WTC11 (cell line): ENCODE results near the gene GALNT16. TPM values are rescaled to one million over a fixed set of nuclear protein-coding genes. Genes with fewer than 3 reads are reported as not detected.

Experiments used
- ATAC-seq: fragments of 200-7000 bp; cut with Tn5 transposase; 2 replicates; pipeline ENCODE4 v1.10.0; 2021; ENCODE audit warnings: mild to moderate bottlenecking, moderate library complexity
- CTCF ChIA-PET: fragments of 300-600 bp; sonication (Branson Sonifier 250); formaldehyde crosslinking; loops from one replicate; lab custom pipeline; 2021; ENCODE audit warnings: antibody characterized with exemption; lab: Charles Lee
- POLR2A ChIA-PET: fragments of 350-600 bp; sonication (Branson Sonifier 250); formaldehyde crosslinking; loops from one replicate; lab custom pipeline; 2021; ENCODE audit warnings: antibody characterized with exemption; lab: Charles Lee
- DNase-seq: peaks from one replicate; pipeline ENCODE4 v3.0.0; 2021; ENCODE audit warnings: low spot score
- H3K27ac Mint-ChIP-seq: 2 replicates; pipeline ENCODE4 v1.8.0; 2021; ENCODE audit warnings: mixed read lengths
- H3K27me3 Mint-ChIP-seq: 2 replicates; pipeline ENCODE4 v1.8.0; 2021; ENCODE audit warnings: low read depth, mild to moderate bottlenecking, moderate library complexity, mixed read lengths
- H3K36me3 Mint-ChIP-seq: 2 replicates; pipeline ENCODE4 v1.8.0; 2021; ENCODE audit warnings: mixed read lengths
- H3K4me1 Mint-ChIP-seq: 2 replicates; pipeline ENCODE4 v1.8.0; 2022; ENCODE audit warnings: mixed read lengths
- H3K4me3 Mint-ChIP-seq: 2 replicates; pipeline ENCODE4 v1.8.0; 2021; ENCODE audit warnings: mild to moderate bottlenecking, moderate library complexity, mixed read lengths
- H3K9me3 Mint-ChIP-seq: 2 replicates; pipeline ENCODE4 v1.8.0; 2021; ENCODE audit warnings: mixed read lengths
- ESRRA ChIP-seq: sonication (generic); formaldehyde crosslinking; IDR thresholded peaks from 2 replicates; pipeline ENCODE4 v1.8.1; 2022; ENCODE audit warnings: mild to moderate bottlenecking, missing genetic modification reagents, borderline replicate concordance
- FOXK1 ChIP-seq: sonication (generic); formaldehyde crosslinking; IDR thresholded peaks from 2 replicates; pipeline ENCODE4 v1.8.0; 2022; ENCODE audit warnings: mild to moderate bottlenecking, moderate library complexity, missing genetic modification reagents
- NFYB ChIP-seq: sonication (generic); formaldehyde crosslinking; conservative IDR thresholded peaks from 2 replicates; pipeline ENCODE4 v1.8.0; 2022; ENCODE audit warnings: low read depth, missing genetic modification reagents
- NR1H2 ChIP-seq: sonication (generic); formaldehyde crosslinking; IDR thresholded peaks from 2 replicates; pipeline ENCODE4 v1.9.0; 2021; ENCODE audit warnings: mild to moderate bottlenecking, moderate library complexity, missing genetic modification reagents
- OVOL2 ChIP-seq: fragments of 250-450 bp; sonication (Bioruptor Pico); IDR thresholded peaks from 2 replicates; pipeline ENCODE4 v1.9.0; 2021; ENCODE audit warnings: mild to moderate bottlenecking, borderline replicate concordance
- RORB ChIP-seq: fragments of 250-450 bp; sonication (Bioruptor Pico); IDR thresholded peaks from 2 replicates; pipeline ENCODE4 v1.9.0; 2021; ENCODE audit warnings: mild to moderate bottlenecking
- TEAD1 ChIP-seq: sonication (generic); formaldehyde crosslinking; IDR thresholded peaks from 2 replicates; pipeline ENCODE4 v1.8.0; 2022; ENCODE audit warnings: mild to moderate bottlenecking, missing genetic modification reagents
- ZNF416 ChIP-seq: fragments of 250-450 bp; sonication (Bioruptor Pico); IDR thresholded peaks from 2 replicates; pipeline ENCODE4 v1.9.0; 2021; ENCODE audit warnings: mild to moderate bottlenecking, inconsistent platforms
- total RNA-seq: library from RNA; stranded (reverse); gene quantifications from 3 replicates; pipeline ENCODE4 v1.2.3, GENCODE V29; 2021
- TF ChIP-seq, protein P1 (sequence below): sonication (generic); formaldehyde crosslinking; IDR thresholded peaks from 2 replicates; pipeline ENCODE4 v1.8.0; 2022; ENCODE audit warnings: mild to moderate bottlenecking, missing genetic modification reagents
- TF ChIP-seq, protein P2 (sequence below): sonication (generic); formaldehyde crosslinking; IDR thresholded peaks from 2 replicates; pipeline ENCODE4 v1.8.0; 2022; ENCODE audit warnings: mild to moderate bottlenecking, missing genetic modification reagents
- TF ChIP-seq, protein P3 (sequence below): fragments of 200-600 bp; IDR thresholded peaks from 2 replicates; pipeline ENCODE4 v1.8.0; 2022; ENCODE audit warnings: antibody characterized with exemption
- TF ChIP-seq, protein P4 (sequence below): sonication (generic); formaldehyde crosslinking; IDR thresholded peaks from 2 replicates; pipeline ENCODE4 v1.8.0; 2022; ENCODE audit warnings: mild to moderate bottlenecking, missing genetic modification reagents
- TF ChIP-seq, protein P5 (sequence below): sonication (generic); formaldehyde crosslinking; IDR thresholded peaks from 2 replicates; pipeline ENCODE4 v1.8.1; 2023; ENCODE audit warnings: mild to moderate bottlenecking, missing genetic modification reagents, moderate library complexity
- TF ChIP-seq, protein P6 (sequence below): sonication (generic); formaldehyde crosslinking; IDR thresholded peaks from 2 replicates; pipeline ENCODE4 v1.8.1; 2022; ENCODE audit warnings: mild to moderate bottlenecking, missing genetic modification reagents, moderate library complexity, borderline replicate concordance
- TF ChIP-seq, protein P7 (sequence below): sonication (generic); formaldehyde crosslinking; IDR thresholded peaks from 2 replicates; pipeline ENCODE4 v1.8.1; 2023; ENCODE audit warnings: mild to moderate bottlenecking, missing genetic modification reagents, borderline replicate concordance
- TF ChIP-seq, protein P8 (sequence below): sonication (generic); formaldehyde crosslinking; conservative IDR thresholded peaks from 2 replicates; pipeline ENCODE4 v1.8.1; 2022; ENCODE audit warnings: mild to moderate bottlenecking, missing genetic modification reagents

Gene GALNT16
- total RNA-seq, 1 experiment from 2014 or later = 4.5 TPM

DNA sequence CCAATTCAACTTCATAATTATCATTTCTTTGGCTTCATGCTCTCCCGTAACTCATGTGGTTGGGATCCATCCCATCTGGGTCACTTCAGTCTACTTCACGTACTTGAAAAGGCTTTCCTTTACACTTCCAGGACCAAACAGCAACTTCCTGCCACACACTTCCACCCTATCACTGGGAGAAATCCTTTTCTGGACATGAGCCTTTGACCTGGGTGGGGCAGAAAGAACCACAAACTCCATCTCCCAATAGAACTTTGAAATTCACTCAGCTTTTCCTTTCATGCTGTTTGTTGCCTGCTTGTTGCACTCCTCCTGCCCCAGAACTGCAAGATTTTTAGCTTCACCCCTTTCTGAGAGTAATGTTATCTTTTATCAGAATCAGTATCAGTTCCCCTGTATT lies 18.4 kb upstream of the GALNT16 start (continued):
- TF ChIP-seq NR1H2 = no peak
- TF ChIP-seq, protein P1, sequence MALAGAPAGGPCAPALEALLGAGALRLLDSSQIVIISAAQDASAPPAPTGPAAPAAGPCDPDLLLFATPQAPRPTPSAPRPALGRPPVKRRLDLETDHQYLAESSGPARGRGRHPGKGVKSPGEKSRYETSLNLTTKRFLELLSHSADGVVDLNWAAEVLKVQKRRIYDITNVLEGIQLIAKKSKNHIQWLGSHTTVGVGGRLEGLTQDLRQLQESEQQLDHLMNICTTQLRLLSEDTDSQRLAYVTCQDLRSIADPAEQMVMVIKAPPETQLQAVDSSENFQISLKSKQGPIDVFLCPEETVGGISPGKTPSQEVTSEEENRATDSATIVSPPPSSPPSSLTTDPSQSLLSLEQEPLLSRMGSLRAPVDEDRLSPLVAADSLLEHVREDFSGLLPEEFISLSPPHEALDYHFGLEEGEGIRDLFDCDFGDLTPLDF (CRISPR knock-in tag) = no peak
- TF ChIP-seq ZNF416 (CRISPR knock-in tag) = no peak
- TF ChIP-seq, protein P2, sequence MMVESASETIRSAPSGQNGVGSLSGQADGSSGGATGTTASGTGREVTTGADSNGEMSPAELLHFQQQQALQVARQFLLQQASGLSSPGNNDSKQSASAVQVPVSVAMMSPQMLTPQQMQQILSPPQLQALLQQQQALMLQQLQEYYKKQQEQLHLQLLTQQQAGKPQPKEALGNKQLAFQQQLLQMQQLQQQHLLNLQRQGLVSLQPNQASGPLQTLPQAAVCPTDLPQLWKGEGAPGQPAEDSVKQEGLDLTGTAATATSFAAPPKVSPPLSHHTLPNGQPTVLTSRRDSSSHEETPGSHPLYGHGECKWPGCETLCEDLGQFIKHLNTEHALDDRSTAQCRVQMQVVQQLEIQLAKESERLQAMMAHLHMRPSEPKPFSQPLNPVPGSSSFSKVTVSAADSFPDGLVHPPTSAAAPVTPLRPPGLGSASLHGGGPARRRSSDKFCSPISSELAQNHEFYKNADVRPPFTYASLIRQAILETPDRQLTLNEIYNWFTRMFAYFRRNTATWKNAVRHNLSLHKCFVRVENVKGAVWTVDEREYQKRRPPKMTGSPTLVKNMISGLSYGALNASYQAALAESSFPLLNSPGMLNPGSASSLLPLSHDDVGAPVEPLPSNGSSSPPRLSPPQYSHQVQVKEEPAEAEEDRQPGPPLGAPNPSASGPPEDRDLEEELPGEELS = no peak
- no peak for TF ChIP-seq RORB (CRISPR knock-in tag)

DNA sequence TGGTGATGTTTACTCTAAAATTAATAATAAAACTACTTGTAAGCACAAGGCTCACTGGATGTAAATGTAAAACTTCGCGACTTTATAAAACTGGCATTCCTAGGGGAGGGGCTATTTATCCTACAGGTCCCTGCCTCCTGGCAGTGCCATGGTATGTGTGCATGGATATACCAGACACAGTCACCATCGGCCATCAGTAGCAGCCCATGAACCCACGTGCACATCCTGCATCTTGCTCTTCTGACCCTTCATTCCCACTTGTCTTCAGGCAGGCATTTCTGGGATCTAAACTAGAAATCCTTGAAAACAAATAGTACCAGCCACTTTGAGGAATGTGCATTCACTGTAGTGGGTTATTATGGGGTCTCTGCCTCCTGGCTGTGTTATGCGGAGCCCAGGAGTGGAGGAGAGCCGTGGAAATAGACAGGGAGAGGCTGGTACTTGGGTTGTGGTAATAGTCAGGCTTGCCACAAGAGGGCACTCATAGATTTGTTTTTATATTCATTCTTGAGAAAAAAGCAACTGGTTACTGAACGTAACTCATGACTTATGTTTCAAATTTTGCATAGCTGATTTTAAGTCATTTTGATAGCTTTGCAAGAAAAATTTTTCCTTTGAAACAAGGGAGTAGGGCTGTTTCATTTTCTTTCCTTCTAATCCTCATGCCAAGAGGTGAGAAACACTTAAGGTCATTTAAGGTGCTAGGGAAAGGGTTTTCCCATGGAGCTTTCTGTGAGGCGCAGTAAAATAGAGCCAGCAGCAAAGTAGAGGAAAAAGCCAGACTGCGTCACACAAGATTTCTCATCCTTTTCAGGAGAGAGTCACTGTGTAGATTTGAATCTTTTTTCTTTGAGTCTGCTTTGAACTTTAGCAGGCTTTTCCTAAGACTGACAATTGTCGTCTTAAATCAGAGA lies 17.4 kb upstream of the GALNT16 start:
- Mint-ChIP-seq H3K9me3 (no peaks in the 10 kb centered on the region), H3K27ac (no peak overlapping the region), H3K4me1 (peaks cover 6% of the 10 kb centered on the region), H3K27me3 (no peaks in the 10 kb centered on the region), H3K4me3 (no peak overlapping the region), H3K36me3 (peaks cover 18% of the 10 kb centered on the region)
- ATAC-seq (peak; percentile 80), DNase-seq (peak; percentile 67)
- CTCF ChIA-PET = interaction anchor here (0.5 to 4.3 kb wide), 24 partner anchors 8 to 332 kb away, joined by 3 to 27 read pairs (median 6); partner anchors contain the start of gene CCDC177
- TF ChIP-seq ZNF416 (CRISPR knock-in tag) = no peak
- TF ChIP-seq, protein P3, sequence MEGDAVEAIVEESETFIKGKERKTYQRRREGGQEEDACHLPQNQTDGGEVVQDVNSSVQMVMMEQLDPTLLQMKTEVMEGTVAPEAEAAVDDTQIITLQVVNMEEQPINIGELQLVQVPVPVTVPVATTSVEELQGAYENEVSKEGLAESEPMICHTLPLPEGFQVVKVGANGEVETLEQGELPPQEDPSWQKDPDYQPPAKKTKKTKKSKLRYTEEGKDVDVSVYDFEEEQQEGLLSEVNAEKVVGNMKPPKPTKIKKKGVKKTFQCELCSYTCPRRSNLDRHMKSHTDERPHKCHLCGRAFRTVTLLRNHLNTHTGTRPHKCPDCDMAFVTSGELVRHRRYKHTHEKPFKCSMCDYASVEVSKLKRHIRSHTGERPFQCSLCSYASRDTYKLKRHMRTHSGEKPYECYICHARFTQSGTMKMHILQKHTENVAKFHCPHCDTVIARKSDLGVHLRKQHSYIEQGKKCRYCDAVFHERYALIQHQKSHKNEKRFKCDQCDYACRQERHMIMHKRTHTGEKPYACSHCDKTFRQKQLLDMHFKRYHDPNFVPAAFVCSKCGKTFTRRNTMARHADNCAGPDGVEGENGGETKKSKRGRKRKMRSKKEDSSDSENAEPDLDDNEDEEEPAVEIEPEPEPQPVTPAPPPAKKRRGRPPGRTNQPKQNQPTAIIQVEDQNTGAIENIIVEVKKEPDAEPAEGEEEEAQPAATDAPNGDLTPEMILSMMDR = peak; percentile 73
- POLR2A ChIA-PET = interaction anchor here (1.1 kb wide), 1 partner anchor 104 kb away, joined by 3 read pairs; no protein-coding TSS in a partner anchor

DNA sequence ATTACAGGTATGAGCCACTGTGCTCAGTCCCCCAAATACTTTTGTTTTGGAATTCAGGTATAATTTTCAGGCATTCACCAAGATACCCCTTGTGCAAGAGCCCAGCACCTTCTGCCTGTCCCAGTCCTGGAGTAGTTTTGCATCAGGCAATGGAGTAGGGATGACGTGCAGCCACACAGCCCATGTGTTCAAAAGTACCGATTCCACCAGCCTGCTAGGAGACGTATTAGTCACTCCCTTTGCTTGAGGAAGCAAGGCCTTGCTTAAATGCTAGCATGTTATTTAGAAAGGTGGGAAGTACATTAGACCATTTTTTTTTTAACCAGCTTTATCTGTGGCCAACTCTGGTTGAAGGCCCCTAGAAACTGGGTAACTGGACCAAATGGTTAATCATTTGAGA lies 15.0 kb upstream of the GALNT16 start:
- no peaks in the 10 kb centered on the region for H3K4me1 Mint-ChIP-seq
- no peak for ATAC-seq
- ChIA-PET CTCF (interaction anchor here (0.7 kb wide), 1 partner anchor 19 kb away, joined by 3 read pairs; no protein-coding TSS in a partner anchor), POLR2A (no interaction called here)
- H3K4me3 Mint-ChIP-seq = no peak overlapping the region
- no peak overlapping the region for H3K27ac Mint-ChIP-seq
- H3K27me3 Mint-ChIP-seq = no peaks in the 10 kb centered on the region
- no peak for DNase-seq
- H3K36me3 Mint-ChIP-seq = peaks cover 8% of the 10 kb centered on the region; the same call in 1 of the 2 replicates
- H3K9me3 Mint-ChIP-seq = no peaks in the 10 kb centered on the region
- TF ChIP-seq, protein P4, sequence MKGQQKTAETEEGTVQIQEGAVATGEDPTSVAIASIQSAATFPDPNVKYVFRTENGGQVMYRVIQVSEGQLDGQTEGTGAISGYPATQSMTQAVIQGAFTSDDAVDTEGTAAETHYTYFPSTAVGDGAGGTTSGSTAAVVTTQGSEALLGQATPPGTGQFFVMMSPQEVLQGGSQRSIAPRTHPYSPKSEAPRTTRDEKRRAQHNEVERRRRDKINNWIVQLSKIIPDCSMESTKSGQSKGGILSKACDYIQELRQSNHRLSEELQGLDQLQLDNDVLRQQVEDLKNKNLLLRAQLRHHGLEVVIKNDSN (CRISPR knock-in tag) = no peak
- TF ChIP-seq, protein P5, sequence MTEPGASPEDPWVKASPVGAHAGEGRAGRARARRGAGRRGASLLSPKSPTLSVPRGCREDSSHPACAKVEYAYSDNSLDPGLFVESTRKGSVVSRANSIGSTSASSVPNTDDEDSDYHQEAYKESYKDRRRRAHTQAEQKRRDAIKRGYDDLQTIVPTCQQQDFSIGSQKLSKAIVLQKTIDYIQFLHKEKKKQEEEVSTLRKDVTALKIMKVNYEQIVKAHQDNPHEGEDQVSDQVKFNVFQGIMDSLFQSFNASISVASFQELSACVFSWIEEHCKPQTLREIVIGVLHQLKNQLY (CRISPR knock-in tag) = no peak
- TF ChIP-seq NFYB = no peak
- TF ChIP-seq ESRRA (CRISPR knock-in tag) = no peak
- TF ChIP-seq TEAD1 (CRISPR knock-in tag) = no peak
- TF ChIP-seq, protein P6, sequence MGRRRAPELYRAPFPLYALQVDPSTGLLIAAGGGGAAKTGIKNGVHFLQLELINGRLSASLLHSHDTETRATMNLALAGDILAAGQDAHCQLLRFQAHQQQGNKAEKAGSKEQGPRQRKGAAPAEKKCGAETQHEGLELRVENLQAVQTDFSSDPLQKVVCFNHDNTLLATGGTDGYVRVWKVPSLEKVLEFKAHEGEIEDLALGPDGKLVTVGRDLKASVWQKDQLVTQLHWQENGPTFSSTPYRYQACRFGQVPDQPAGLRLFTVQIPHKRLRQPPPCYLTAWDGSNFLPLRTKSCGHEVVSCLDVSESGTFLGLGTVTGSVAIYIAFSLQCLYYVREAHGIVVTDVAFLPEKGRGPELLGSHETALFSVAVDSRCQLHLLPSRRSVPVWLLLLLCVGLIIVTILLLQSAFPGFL = no peak
- no peak for TF ChIP-seq OVOL2 (CRISPR knock-in tag)
- no peak for TF ChIP-seq RORB (CRISPR knock-in tag)
- no peak for TF ChIP-seq NR1H2
- TF ChIP-seq, protein P2 = no peak
- TF ChIP-seq, protein P7, sequence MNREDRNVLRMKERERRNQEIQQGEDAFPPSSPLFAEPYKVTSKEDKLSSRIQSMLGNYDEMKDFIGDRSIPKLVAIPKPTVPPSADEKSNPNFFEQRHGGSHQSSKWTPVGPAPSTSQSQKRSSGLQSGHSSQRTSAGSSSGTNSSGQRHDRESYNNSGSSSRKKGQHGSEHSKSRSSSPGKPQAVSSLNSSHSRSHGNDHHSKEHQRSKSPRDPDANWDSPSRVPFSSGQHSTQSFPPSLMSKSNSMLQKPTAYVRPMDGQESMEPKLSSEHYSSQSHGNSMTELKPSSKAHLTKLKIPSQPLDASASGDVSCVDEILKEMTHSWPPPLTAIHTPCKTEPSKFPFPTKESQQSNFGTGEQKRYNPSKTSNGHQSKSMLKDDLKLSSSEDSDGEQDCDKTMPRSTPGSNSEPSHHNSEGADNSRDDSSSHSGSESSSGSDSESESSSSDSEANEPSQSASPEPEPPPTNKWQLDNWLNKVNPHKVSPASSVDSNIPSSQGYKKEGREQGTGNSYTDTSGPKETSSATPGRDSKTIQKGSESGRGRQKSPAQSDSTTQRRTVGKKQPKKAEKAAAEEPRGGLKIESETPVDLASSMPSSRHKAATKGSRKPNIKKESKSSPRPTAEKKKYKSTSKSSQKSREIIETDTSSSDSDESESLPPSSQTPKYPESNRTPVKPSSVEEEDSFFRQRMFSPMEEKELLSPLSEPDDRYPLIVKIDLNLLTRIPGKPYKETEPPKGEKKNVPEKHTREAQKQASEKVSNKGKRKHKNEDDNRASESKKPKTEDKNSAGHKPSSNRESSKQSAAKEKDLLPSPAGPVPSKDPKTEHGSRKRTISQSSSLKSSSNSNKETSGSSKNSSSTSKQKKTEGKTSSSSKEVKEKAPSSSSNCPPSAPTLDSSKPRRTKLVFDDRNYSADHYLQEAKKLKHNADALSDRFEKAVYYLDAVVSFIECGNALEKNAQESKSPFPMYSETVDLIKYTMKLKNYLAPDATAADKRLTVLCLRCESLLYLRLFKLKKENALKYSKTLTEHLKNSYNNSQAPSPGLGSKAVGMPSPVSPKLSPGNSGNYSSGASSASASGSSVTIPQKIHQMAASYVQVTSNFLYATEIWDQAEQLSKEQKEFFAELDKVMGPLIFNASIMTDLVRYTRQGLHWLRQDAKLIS (CRISPR knock-in tag) = no peak
- no peak for TF ChIP-seq FOXK1
- TF ChIP-seq, protein P8, sequence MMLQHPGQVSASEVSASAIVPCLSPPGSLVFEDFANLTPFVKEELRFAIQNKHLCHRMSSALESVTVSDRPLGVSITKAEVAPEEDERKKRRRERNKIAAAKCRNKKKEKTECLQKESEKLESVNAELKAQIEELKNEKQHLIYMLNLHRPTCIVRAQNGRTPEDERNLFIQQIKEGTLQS = no peak
